Hepatocyte (in vitro differentiated cells): ENCODE data around the gene BAG5. TPM values are rescaled to one million over a fixed set of nuclear protein-coding genes. Genes with fewer than 3 reads are reported as not detected.
"Not testable (repeated sequence)": the region's sequence is repeated elsewhere in the genome, so short reads cannot be mapped to it uniquely, and the experiment has no call there.

Source experiments
- DNase-seq: peaks from one replicate; pipeline ENCODE4 v3.0.0-alpha.2; 2016; ENCODE audit warnings: low spot score
- H2AFZ ChIP-seq: fragments of 200-600 bp; sonication (generic); 2 replicates; pipeline ENCODE4 v1.6.0; 2016; ENCODE audit warnings: antibody characterized with exemption, mild to moderate bottlenecking
- H3K27ac ChIP-seq: fragments of 200-600 bp; sonication (generic); 2 replicates; pipeline ENCODE4 v1.5.1; 2016; ENCODE audit warnings: mild to moderate bottlenecking
- H3K27me3 ChIP-seq: fragments of 200-600 bp; sonication (generic); 2 replicates; pipeline ENCODE4 v1.6.1; 2016
- H3K36me3 ChIP-seq: fragments of 200-600 bp; sonication (generic); replicated peaks from 2 replicates; pipeline ENCODE4 v1.5.1; 2016; ENCODE audit warnings: low read depth; ENCODE audit not compliant: insufficient read depth
- H3K4me1 ChIP-seq: fragments of 200-600 bp; sonication (generic); 2 replicates; pipeline ENCODE4 v1.5.1; 2016; ENCODE audit warnings: mild to moderate bottlenecking, moderate library complexity; ENCODE audit not compliant: insufficient read depth
- H3K4me2 ChIP-seq: fragments of 200-600 bp; sonication (generic); 2 replicates; pipeline ENCODE4 v1.6.0; 2016
- H3K4me3 ChIP-seq: fragments of 200-600 bp; sonication (generic); 2 replicates; pipeline ENCODE4 v1.5.1; 2016; ENCODE audit warnings: mild to moderate bottlenecking
- H3K79me2 ChIP-seq: fragments of 200-600 bp; sonication (generic); 2 replicates; pipeline ENCODE4 v1.6.0; 2017; ENCODE audit warnings: mild to moderate bottlenecking
- H3K9me2 ChIP-seq: fragments of 200-600 bp; sonication (generic); replicated peaks from 2 replicates; pipeline ENCODE4 v1.6.0; 2017; ENCODE audit warnings: mild to moderate bottlenecking; ENCODE audit not compliant: insufficient read depth
- H3K9me3 ChIP-seq: fragments of 200-600 bp; sonication (generic); 2 replicates; pipeline ENCODE4 v1.5.1; 2016; ENCODE audit warnings: low read depth, mild to moderate bottlenecking
- H4K20me1 ChIP-seq: fragments of 200-600 bp; sonication (generic); 2 replicates; pipeline ENCODE4 v1.6.0; 2016; ENCODE audit warnings: mild to moderate bottlenecking; ENCODE audit not compliant: insufficient read depth, poor library complexity, severe bottlenecking
- EZH2 ChIP-seq: fragments of 200-600 bp; sonication (generic); IDR thresholded peaks from 2 replicates; pipeline ENCODE4 v1.6.1; 2016; ENCODE audit warnings: antibody characterized with exemption, mild to moderate bottlenecking, borderline replicate concordance
- EZH2phosphoT487 ChIP-seq: fragments of 200-600 bp; sonication (generic); IDR thresholded peaks from one replicate; pipeline ENCODE4 v1.6.1; 2018; ENCODE audit warnings: antibody characterized with exemption, mild to moderate bottlenecking, low read depth, moderate library complexity; ENCODE audit not compliant: unreplicated experiment, severe bottlenecking
- WGBS: methylation state at CpG from one replicate; pipeline ENCODE4 v1.1.6; 2016; ENCODE audit warnings: low lambda C conversion rate; ENCODE audit errors: missing lambda C conversion rate; 5-methylcytosine and 5-hydroxymethylcytosine counted together
- polyA plus RNA-seq: library from polyadenylated mRNA; unstranded; fragments of >200 nt; fragmentation: Nextera tagmentation; extraction: Ambion mirVana; gene quantifications from 2 replicates; pipeline ENCODE4 v1.2.1, GENCODE V29; 2016
- total RNA-seq: library from RNA; depleted of rRNA; stranded (reverse); fragments of >200 nt; gene quantifications from 2 replicates; pipeline ENCODE4 v1.2.3, GENCODE V29; 2014
- TF ChIP-seq, protein P1 (sequence below): fragments of 200-600 bp; sonication (generic); IDR thresholded peaks from 2 replicates; pipeline ENCODE4 v1.5.1; 2016; ENCODE audit warnings: antibody characterized with exemption, mild to moderate bottlenecking; ENCODE audit not compliant: poor library complexity

BAG5 gene
- total and polyA plus RNA-seq, 2 experiments from 2014 or later, result 13.9 to 27.4 TPM

DNA sequence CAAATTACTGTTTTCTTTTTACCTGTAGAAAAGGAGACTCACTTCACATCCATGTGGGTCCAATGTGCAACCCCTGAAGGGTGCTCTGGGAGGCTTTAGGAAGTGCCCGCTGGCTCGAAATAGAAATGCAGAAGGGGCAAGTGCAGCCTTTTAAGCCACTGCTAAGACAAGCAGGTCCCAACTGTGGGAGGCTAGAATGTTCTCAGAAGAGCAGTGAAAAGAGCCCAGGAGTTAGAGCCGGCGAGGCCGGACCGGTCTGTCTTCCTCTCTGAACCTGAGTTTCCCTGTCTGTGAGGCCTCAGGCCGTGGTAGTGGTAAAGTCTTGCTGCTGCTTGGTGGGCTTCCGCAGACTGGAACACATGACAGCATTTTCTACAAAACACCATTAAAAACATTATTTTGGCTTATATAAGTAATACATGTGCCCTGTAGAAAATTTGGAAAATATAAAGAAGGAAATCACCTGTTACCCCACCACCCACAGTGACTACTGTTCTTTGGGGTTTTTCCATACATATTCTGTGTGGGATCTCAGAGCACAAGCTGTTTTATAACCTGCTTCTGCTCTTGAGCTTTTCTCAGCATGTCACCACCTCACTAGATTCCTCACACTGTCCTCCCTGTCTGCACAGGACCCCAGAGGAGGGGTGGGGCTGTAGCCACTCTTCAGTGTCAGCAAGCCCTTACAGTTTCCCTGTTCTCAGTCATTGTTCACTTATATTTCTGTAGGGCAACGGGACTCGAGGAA is 45.9 kb downstream of the BAG5 start:
- no peak overlapping the region for H2AFZ ChIP-seq
- no peaks in the 10 kb centered on the region for H3K36me3 ChIP-seq
- peaks cover 20% of the 10 kb centered on the region for H4K20me1 ChIP-seq
- TF ChIP-seq, protein P1, sequence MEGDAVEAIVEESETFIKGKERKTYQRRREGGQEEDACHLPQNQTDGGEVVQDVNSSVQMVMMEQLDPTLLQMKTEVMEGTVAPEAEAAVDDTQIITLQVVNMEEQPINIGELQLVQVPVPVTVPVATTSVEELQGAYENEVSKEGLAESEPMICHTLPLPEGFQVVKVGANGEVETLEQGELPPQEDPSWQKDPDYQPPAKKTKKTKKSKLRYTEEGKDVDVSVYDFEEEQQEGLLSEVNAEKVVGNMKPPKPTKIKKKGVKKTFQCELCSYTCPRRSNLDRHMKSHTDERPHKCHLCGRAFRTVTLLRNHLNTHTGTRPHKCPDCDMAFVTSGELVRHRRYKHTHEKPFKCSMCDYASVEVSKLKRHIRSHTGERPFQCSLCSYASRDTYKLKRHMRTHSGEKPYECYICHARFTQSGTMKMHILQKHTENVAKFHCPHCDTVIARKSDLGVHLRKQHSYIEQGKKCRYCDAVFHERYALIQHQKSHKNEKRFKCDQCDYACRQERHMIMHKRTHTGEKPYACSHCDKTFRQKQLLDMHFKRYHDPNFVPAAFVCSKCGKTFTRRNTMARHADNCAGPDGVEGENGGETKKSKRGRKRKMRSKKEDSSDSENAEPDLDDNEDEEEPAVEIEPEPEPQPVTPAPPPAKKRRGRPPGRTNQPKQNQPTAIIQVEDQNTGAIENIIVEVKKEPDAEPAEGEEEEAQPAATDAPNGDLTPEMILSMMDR, result no peak
- TF ChIP-seq EZH2 (no peak), EZH2phosphoT487 (no peak)
- H3K9me2 ChIP-seq, result no peaks in the 10 kb centered on the region
- peaks cover 25% of the 10 kb centered on the region for H3K4me1 ChIP-seq
- no peaks in the 10 kb centered on the region for H3K27me3 ChIP-seq
- peaks cover 12% of the 10 kb centered on the region for H3K79me2 ChIP-seq
- peak; percentile 13 for DNase-seq
- H3K4me3 ChIP-seq, result no peak overlapping the region
- H3K9me3 ChIP-seq, result no peaks in the 10 kb centered on the region
- WGBS, result 85% methylated on average over 10 of the region's 10 CpGs
- no peak overlapping the region for H3K4me2 ChIP-seq
- H3K27ac ChIP-seq, result peak overlapping the region; percentile 1

DNA sequence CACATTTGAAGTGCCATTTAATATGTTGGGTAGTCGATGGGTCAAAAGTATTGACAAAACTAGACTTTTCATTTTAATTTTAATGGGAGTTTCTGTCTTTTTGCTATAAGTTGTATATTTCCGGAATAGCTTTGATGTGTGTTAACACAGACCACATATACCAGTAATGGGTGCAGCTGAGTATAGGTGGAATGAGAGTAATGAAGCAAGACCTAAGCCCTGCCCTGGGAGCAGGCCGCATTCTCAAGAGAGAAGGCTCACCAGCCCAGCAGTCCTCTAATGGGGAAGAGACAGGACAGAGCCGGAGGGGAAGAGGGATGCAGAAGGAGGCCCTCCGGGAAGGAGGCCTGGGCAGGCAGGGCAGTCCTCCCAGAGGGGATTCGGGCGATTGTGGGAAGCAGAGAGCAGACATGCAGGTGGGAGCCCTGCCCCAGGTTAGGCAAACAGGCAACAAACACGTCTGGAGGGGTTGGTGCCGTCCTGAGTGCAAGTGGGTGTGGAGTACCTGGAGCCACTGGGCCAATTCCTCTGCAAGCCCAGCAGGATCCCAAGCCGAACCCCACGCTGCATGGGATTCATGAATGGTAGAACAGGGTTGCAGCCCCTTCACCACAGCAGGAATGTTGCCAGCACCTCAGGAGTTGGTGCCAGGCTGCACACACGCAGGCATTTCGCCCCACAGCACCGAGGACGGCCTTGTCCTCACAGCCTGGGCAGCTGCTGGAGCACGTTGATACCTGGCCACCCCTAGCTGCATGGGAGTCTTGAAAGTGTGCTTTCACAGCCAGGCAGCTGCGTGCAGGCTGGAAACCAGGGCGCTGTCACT is 47.6 kb downstream of the BAG5 start:
- no peaks in the 10 kb centered on the region for H3K9me3 ChIP-seq
- H4K20me1 ChIP-seq, result peaks cover 11% of the 10 kb centered on the region
- H3K4me2 ChIP-seq, result no peak overlapping the region
- H3K4me1 ChIP-seq, result peaks cover 25% of the 10 kb centered on the region
- 91% methylated on average over 17 of the region's 18 CpGs for WGBS
- no peak overlapping the region for H2AFZ ChIP-seq
- no peaks in the 10 kb centered on the region for H3K36me3 ChIP-seq
- H3K4me3 ChIP-seq, result no peak overlapping the region
- peak; percentile 7 for DNase-seq
- no peaks in the 10 kb centered on the region for H3K27me3 ChIP-seq
- no peak overlapping the region for H3K27ac ChIP-seq
- TF ChIP-seq, protein P1, result no peak
- no peak for TF ChIP-seq EZH2phosphoT487
- TF ChIP-seq EZH2, result no peak
- no peaks in the 10 kb centered on the region for H3K79me2 ChIP-seq
- H3K9me2 ChIP-seq, result no peaks in the 10 kb centered on the region

DNA sequence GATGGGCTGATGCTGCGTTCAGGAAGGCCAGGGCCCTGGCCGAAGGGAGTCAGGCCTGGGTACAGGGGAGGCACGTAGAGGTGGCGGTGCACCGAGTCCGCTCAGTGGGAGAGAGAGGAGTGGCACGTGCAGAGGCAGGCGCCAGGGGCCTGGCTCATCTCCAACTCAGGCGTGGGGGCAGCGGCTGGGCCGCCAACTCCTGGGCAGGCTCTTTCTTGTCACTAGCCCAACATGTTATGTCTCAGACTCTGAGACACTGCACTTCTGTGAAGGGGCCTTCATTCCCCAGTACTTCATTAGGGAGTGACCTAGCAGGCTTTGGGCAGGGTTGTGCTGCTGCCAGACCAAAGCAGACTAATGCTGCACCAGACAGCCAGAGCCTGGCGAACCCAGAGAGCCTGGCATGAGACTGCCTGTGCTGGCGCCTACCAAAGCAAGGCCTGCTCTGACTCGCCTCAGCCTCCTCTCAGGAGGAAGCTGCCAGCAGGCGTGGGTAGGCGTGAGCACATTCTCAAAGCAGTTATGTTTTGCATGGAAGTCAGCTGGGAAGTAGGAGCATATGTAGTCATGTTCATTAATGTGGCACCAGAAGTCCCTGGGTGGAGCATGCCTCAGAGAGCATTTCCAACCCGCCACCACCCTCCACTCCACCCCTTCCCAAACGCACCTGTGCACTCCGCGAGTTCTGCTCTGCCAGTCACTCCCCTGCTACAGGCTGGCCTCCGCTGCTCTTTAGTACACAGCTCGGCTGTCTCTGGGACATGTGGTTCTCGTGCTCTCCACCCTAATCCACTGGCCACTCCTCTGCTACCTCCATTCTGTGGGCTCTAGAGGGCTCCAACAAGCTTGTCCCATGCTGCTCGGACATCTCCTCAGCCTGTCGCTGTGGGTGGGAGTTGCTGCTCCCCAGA is 49.5 kb downstream of the BAG5 start:
- Histone ChIP-seq H3K4me1 (peaks cover 7% of the 10 kb centered on the region), H3K36me3 (no peaks in the 10 kb centered on the region), H4K20me1 (no peaks in the 10 kb centered on the region), H3K9me3 (no peaks in the 10 kb centered on the region), H3K79me2 (no peaks in the 10 kb centered on the region), H3K4me3 (no peak overlapping the region), H3K27ac (no peak overlapping the region), H3K9me2 (no peaks in the 10 kb centered on the region), H3K27me3 (no peaks in the 10 kb centered on the region), H2AFZ (no peak overlapping the region), H3K4me2 (no peak overlapping the region)
- DNase-seq, result peak; percentile 13
- no peak for TF ChIP-seq EZH2phosphoT487
- TF ChIP-seq, protein P1, result no peak
- TF ChIP-seq EZH2, result no peak
- 89% methylated on average over 24 of the region's 25 CpGs for WGBS

DNA sequence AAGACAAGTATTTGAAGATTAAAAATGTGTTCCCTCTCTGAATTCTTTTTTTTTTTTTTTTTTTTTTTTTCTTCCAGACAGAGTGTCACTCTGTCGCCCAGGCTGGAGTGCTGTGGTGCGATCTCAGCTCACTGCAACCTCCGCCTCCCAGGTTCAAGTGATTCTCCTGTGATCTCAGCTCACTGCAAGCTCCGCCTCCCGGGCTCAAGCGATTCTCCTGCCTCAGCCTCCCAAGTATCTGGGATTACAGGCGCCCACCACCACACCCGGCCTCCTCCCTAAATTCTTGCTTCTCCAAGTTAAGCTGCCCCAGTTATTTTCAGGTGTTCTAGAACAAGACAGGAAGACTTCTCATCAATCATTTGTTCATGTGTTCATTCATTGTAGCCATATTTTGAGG is 50.3 kb downstream of the BAG5 start:
- H3K27me3 ChIP-seq, H3K4me2 ChIP-seq, H3K27ac ChIP-seq, H4K20me1 ChIP-seq, H2AFZ ChIP-seq, H3K36me3 ChIP-seq, H3K4me3 ChIP-seq, DNase-seq, H3K79me2 ChIP-seq, H3K4me1 ChIP-seq, H3K9me2 ChIP-seq, H3K9me3 ChIP-seq: not testable (repeated sequence)
- 98% methylated on average over 5 of the region's 8 CpGs for WGBS
